HG03439 (cell line): ENCODE data around the gene FLT1.

ENCODE experiments used
- ATAC-seq: cut with Tn5 transposase; IDR thresholded peaks from one replicate; pipeline ENCODE4 v1.9.1; 2021; ENCODE audit warnings: mild to moderate bottlenecking, moderate library complexity; ENCODE audit not compliant: unreplicated experiment

Gene FLT1

DNA sequence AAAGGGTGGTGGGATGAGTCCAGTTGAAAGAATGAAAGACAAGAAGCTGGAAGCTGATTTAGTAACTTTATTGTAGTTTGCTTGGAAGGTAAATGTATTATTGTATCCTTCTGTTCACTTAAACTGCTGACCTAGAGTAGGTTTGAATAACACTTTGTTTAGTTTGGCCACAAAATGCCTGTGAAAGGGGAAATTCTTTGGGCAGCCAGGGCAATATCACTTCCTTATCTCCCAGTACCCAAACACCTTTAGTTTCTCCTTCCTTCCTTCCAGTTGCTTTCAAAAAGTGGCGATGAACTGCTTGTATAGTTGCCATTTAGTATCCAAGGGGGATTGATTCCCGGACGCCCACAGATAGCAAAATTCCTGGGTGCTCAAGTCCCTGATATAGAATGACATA, 236.5 kb downstream of the FLT1 start:
- ATAC-seq, result no peak

GRCh38 chr13:28257305-28257704, 237.6 kb downstream of the FLT1 start:
- no peak for ATAC-seq

DNA sequence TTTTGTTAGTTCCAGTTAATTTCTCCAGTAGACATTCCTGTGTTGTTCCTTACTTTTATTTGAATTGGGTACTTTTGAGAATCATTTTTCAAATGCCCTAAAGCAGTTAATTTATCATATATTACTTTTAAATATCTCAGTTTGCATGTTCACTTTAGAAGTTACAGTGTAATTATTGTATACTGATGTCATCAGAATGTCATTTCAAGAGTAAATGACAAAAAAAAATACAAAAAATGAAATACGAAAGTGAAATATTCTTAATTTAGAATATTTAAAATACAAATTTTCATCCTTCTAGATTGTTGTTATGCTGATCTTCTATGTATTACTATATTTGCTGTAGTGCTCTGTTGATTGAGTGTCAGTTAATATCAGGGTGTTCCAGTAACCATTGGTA, 242.4 kb downstream of the FLT1 start:
- no peak for ATAC-seq

DNA sequence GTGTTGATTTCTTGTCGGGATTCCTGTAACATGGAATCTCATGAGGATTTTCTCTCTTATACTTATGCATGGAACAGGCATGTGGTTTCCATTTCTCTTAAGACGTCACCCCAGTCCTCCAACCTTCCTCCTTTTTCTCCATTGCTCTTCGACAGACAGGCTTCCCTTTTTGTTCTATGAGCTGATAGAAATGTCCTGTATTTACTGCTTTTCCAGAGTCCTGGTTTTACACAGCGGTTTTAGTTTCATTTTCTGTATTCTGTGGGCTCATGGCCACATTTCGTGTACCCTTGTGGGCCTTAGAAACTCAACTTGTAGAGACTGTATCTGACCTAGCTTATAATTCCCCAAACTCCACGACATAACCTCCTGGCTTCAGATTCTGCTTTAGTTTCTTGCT, 243.5 kb downstream of the FLT1 start:
- ATAC-seq, result no peak

GRCh38 chr13:28250542-28250941, 244.4 kb downstream of the FLT1 start:
- no peak for ATAC-seq
